GM12873 (cell line): ENCODE measurements around the gene ARHGAP1.

Source experiments
- CTCF ChIP-seq: IDR thresholded peaks from 2 replicates; pipeline ENCODE4 v1.5.1; 2012; ENCODE audit warnings: low read depth, mild to moderate bottlenecking, moderate library complexity, low read length, control low read depth; ENCODE audit not compliant: insufficient read depth; ENCODE audit errors: missing control alignments

ARHGAP1 gene

GRCh38 chr11:46723359-46723680 lies 22.9 kb upstream of the ARHGAP1 start:
- TF ChIP-seq CTCF = no peak

GRCh38 chr11:46722566-46723358 lies 22.3 kb upstream of the ARHGAP1 start:
- TF ChIP-seq CTCF = no peak

- no peak for TF ChIP-seq CTCF
Observed at GRCh38 chr11:46721286-46721685, 20.9 kb upstream of the ARHGAP1 start.

GRCh38 chr11:46719543-46720218 lies 19.3 kb upstream of the ARHGAP1 start:
- no peak for TF ChIP-seq CTCF

- no peak for TF ChIP-seq CTCF
Observed at GRCh38 chr11:46719048-46719542, 18.7 kb upstream of the ARHGAP1 start, which contains the start of gene F2. Gene F2, plus strand, starts transcription at chr11:46719213. Its CDS starts 23 bp downstream, at chr11:46719236.

GRCh38 chr11:46718155-46719019 lies 18.0 kb upstream of the ARHGAP1 start:
- no peak for TF ChIP-seq CTCF

GRCh38 chr11:46712874-46713576 lies 12.6 kb upstream of the ARHGAP1 start:
- TF ChIP-seq CTCF = no peak
